Stimulated activated CD8-positive, alpha-beta memory T cell treated with anti-CD3 and anti-CD28 coated beads, Interleukin-2, amount 100 ng/mL, for 48 hours (primary cell): ENCODE measurements around the gene PLSCR1.
"Not testable (repeated sequence)": the region's sequence is repeated elsewhere in the genome, so short reads cannot be mapped to it uniquely, and the experiment has no call there.

Source experiments
- DNase-seq, 2 donors: peaks; one replicate each; pipeline ENCODE4 v3.0.0-alpha.2; 2020; ENCODE audit warnings: low read depth in 2 of 2

Gene PLSCR1

GRCh38 chr3:146550070-146550615 is 5.7 kb upstream of the PLSCR1 start:
- no peak for DNase-seq

- DNase-seq, result no peak
Measured at GRCh38 chr3:146547235-146547835, 2.9 kb upstream of the PLSCR1 start.

GRCh38 chr3:146546366-146546965 is 2.1 kb upstream of the PLSCR1 start:
- no peak for DNase-seq

- no peak for DNase-seq
Measured at GRCh38 chr3:146544929-146545528, 622 bp upstream of the PLSCR1 start.

GRCh38 chr3:146543461-146544001 is 876 bp downstream of the PLSCR1 start:
- DNase-seq, result no peak

- DNase-seq, result no peak
Measured at GRCh38 chr3:146542978-146543377, 1.4 kb downstream of the PLSCR1 start.

- no peak for DNase-seq
Measured at GRCh38 chr3:146542179-146542578, 2.2 kb downstream of the PLSCR1 start.

- DNase-seq, result no peak
Measured at GRCh38 chr3:146540978-146541377, 3.4 kb downstream of the PLSCR1 start.

- DNase-seq, result no peak
Measured at GRCh38 chr3:146540236-146540635, 4.2 kb downstream of the PLSCR1 start.

GRCh38 chr3:146539315-146539714 is 5.1 kb downstream of the PLSCR1 start:
- no peak for DNase-seq

- DNase-seq, result no peak
Measured at GRCh38 chr3:146537603-146538002, 6.8 kb downstream of the PLSCR1 start.

GRCh38 chr3:146536681-146537080 is 7.7 kb downstream of the PLSCR1 start:
- no peak for DNase-seq

- no peak for DNase-seq
Measured at GRCh38 chr3:146532406-146532805, 12.0 kb downstream of the PLSCR1 start.

- DNase-seq, result no peak
Measured at GRCh38 chr3:146530609-146531008, 13.8 kb downstream of the PLSCR1 start.

- DNase-seq, result no peak
Measured at GRCh38 chr3:146529021-146529420, 15.4 kb downstream of the PLSCR1 start.

GRCh38 chr3:146524961-146525360 is 19.4 kb downstream of the PLSCR1 start:
- DNase-seq, result no peak

GRCh38 chr3:146523531-146523930 is 20.9 kb downstream of the PLSCR1 start:
- DNase-seq, result no peak

- not testable (repeated sequence) for DNase-seq
Measured at GRCh38 chr3:146522174-146523158, 21.9 kb downstream of the PLSCR1 start.

GRCh38 chr3:146521394-146521793 is 23.0 kb downstream of the PLSCR1 start:
- DNase-seq, result no peak

GRCh38 chr3:146519810-146520209 is 24.6 kb downstream of the PLSCR1 start:
- DNase-seq, result no peak

- no peak for DNase-seq
Measured at GRCh38 chr3:146517684-146518435, 26.5 kb downstream of the PLSCR1 start.
